T-helper 1 cell (primary cell): ENCODE results near the gene COG4.

Experiments
- DNase-seq, 5 donors: peaks; one replicate each; pipeline ENCODE4 v3.0.0-alpha.2; 2012 to 2020

The COG4 gene

DNA sequence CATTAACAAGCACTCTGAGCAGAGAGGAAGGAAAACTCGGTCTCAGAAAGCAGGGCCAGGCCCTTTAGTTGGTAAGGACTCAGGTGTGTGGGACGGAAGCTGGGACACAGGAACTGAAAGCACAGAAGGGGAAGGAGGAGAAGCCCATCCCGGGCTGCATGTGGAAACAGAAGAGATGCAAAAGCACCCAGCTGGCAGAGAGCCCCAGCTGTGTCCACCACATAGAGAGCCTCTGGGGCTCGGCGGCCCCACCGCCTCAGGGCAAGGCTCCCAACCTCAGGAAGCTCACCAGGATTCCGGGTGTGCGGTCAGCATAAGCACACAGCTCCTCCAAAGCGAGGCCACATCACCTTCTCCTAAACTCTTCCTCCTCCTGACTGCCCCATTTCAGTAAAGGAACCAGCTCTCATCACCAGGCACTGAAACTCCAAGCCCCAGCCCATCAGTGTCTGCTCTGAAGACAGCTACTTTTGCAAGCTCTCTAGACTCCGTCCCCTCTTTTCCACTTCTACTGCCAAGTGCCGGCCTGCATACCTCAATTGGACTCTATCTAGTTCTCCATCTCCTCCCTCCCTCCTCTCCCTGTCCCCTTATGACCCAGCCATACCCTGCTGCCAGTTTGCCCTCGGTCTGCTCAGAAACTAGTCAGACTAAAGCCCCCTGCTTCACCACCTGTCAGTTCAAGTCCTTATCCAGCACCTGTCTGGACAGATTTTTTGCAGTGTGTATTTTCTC is 90.5 kb downstream of the COG4 start:
- no peak for DNase-seq

DNA sequence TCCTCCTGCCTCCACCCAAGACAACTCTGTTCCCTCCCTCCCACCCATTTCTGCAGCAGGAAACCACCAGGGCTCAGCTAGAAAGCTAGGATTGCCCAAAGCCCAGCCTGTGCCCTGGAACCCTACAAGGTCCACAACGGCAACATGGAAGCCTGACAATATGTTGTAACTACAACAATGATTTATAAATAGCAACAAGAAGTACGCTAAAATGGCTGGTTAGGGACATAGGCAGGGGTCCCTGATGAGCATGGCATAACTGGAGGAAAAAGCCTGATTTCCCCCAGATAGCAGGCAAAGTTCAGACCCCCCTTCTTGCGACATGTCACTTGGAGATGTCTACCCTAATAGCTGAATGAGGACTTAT is 91.0 kb downstream of the COG4 start:
- DNase-seq = no peak

DNA sequence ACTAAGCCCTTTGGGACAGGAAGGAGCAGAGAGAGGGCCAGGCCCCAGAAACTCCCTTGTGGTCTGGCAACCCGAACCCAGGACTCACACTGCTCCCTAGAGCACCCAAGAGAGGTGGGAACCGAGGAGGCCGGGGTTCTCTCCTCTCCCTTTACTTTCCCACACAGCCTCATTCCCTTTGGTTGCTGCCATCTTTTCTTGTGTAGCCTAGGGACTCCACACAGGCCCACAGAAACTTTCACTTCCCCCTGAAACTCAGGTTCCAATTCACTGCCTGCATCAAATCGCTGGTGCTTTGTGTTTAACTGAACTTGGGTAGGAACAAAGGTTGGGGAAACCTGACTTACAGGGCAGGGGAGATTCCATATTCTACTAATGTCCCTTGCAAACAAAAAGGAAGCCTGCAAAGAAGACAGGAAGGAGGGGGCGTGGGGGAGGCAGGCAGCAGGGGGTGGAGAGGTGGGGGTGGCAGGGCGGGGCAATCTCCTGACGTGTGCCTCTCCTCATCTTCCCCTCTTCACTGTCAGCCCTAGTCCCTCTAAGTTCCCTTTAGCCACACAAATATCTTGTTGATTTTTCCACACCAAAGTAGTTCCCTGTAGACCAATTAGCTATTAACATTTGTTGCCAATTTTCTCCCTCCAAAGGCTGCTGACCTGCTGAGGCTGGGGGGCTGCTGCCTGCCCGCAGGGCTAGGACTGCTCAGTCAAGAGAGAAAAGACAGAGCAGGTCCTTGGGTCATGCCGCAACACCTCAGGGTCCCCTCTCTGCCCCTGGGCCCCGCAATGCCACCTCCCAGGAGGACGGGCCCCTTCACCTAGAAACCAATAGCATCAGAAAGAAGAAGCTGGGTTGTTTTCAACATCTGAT is 92.5 kb downstream of the COG4 start:
- DNase-seq = peak; percentile 34 to 56 (median 42)
